Prostate gland (tissue), 2 donors: ENCODE measurements around the gene KIF1B.

Source experiments
- POLR2A ChIP-seq: fragments of 450-650 bp; IDR thresholded peaks from one replicate; pipeline ENCODE4 v1.6.1; 2016; ENCODE audit warnings: antibody characterized with exemption, mild to moderate bottlenecking
- POLR2AphosphoS5 ChIP-seq: sonication (generic); formaldehyde crosslinking; IDR thresholded peaks from one replicate; pipeline ENCODE4 v1.6.1; 2017; ENCODE audit warnings: antibody characterized with exemption
- TF ChIP-seq, protein P1 (sequence below), 4 experiments: fragments of 200-600 bp in 2 of 4; fragments of 450-650 bp in 2 of 4; sonication (generic) in 2 of 4; IDR thresholded peaks; 1 replicate in 3 of 4; 2 replicates in 1 of 4; pipeline ENCODE4 v1.5.1; 2016 to 2019; ENCODE audit warnings: antibody characterized with exemption in 4 of 4, mild to moderate bottlenecking in 2 of 4, moderate library complexity in 2 of 4

DNA sequence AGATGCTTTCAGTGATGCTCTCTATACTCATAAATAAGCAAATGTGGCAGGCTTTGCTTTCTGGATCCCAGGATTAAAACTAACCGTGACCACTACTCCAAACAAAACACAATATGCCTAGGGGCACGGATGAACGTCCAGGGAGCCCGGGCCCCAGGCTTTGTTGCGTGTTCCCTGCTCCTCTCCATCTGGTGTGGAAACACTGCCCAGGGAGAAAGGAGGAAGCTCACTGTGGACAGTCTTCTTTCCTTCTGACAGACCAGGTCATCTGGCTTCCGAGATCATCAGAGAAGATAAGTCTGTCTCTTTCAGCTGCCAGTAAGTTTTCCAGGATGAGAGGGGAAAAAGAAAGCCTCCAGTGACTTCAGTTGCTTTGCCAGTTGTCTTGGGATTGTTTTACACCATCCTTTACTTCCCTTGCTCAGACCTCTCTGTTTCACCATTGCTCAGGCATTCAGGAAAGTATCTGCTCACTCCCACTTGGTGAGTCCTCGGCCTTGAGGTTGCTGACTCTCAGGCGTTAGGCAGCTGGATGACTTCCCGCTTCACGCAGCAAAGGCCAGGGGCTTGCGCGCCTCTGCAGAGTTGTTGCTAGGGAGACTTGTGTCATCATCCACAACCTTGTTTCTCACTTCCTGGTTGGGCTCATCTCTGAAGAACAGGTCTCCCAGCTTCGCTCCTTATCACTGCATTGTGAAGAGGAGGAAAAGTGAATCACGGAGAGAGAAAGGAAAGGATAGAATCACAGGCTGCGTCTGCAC lies 167.9 kb downstream of the KIF1B start:
- TF ChIP-seq, protein P1, sequence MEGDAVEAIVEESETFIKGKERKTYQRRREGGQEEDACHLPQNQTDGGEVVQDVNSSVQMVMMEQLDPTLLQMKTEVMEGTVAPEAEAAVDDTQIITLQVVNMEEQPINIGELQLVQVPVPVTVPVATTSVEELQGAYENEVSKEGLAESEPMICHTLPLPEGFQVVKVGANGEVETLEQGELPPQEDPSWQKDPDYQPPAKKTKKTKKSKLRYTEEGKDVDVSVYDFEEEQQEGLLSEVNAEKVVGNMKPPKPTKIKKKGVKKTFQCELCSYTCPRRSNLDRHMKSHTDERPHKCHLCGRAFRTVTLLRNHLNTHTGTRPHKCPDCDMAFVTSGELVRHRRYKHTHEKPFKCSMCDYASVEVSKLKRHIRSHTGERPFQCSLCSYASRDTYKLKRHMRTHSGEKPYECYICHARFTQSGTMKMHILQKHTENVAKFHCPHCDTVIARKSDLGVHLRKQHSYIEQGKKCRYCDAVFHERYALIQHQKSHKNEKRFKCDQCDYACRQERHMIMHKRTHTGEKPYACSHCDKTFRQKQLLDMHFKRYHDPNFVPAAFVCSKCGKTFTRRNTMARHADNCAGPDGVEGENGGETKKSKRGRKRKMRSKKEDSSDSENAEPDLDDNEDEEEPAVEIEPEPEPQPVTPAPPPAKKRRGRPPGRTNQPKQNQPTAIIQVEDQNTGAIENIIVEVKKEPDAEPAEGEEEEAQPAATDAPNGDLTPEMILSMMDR (IDR thresholded peaks at IDR 0.05) = no peak
- peak; percentile 12 for TF ChIP-seq POLR2AphosphoS5
- TF ChIP-seq POLR2A = no peak
